Upper lobe of right lung (tissue), 1 donor: Measurements from ENCODE around the gene HIGD1A. TPM values are rescaled to one million over a fixed set of nuclear protein-coding genes. Genes with fewer than 3 reads are reported as not detected.
A peak's percentile ranks its signal among the peaks of the same experiment; 100 is the strongest.

Source experiments
- ATAC-seq: fragments of 200-7000 bp; cut with Tn5 transposase; one replicate; pipeline ENCODE4 v1.9.1; 2020; ENCODE audit warnings: mild to moderate bottlenecking, moderate library complexity
- DNase-seq: peaks from one replicate; pipeline ENCODE4 v3.0.0-alpha.2; 2020
- H3K27ac ChIP-seq: fragments of 200-600 bp; one replicate; pipeline ENCODE4 v1.8.0; 2022
- H3K27me3 ChIP-seq: fragments of 200-600 bp; one replicate; pipeline ENCODE4 v1.8.0; 2022; ENCODE audit warnings: mild to moderate bottlenecking
- H3K36me3 ChIP-seq: fragments of 200-600 bp; one replicate; pipeline ENCODE4 v1.8.0; 2022
- H3K4me1 ChIP-seq: fragments of 200-600 bp; one replicate; pipeline ENCODE4 v1.8.0; 2022
- H3K4me3 ChIP-seq: fragments of 200-600 bp; one replicate; pipeline ENCODE4 v1.8.0; 2022; ENCODE audit warnings: mild to moderate bottlenecking
- H3K9me3 ChIP-seq: fragments of 200-600 bp; one replicate; pipeline ENCODE4 v1.8.0; 2022
- CTCF ChIP-seq: fragments of 200-600 bp; IDR thresholded peaks from one replicate; pipeline ENCODE4 v1.8.0; 2022; ENCODE audit warnings: antibody characterized with exemption
- intact Hi-C: fragments of 100-400 bp; cut with DNase I; formaldehyde crosslinking; loops from one replicate; pipeline ENCODE4 v1.11.0; 2022
- total RNA-seq: library from RNA; stranded (reverse); fragmentation: NEBNext Ultra II Directional; extraction: Animal tissue kit (Norgen Biotek cat#: 25700); gene quantifications from one replicate; pipeline ENCODE4 v1.2.1, GENCODE V29; 2021
- donor health status: DM: no; HTN: yes; CAD: no; lungs with severe emphysema.

HIGD1A gene
- total RNA-seq, 1 donor from 2014 or later, result 79.7 TPM

- Histone ChIP-seq H3K4me3 (no peak overlapping the region), H3K27me3 (no peaks in the 10 kb centered on the region), H3K4me1 (peaks cover 3% of the 10 kb centered on the region), H3K27ac (no peak overlapping the region), H3K9me3 (no peaks in the 10 kb centered on the region), H3K36me3 (no peaks in the 10 kb centered on the region)
- peak; percentile 76 for DNase-seq
- intact Hi-C loops, result loop anchor here (5.0 kb wide), 1 partner anchor 49 kb away; no protein-coding TSS in a partner anchor
- TF ChIP-seq CTCF, result peak; percentile 76
- ATAC-seq, result peak; percentile 87
Observed at GRCh38 chr3:42831321-42831713, 27.0 kb upstream of the HIGD1A start.

- peak; percentile 61 for ATAC-seq
- Histone ChIP-seq H3K9me3 (no peaks in the 10 kb centered on the region), H3K36me3 (no peaks in the 10 kb centered on the region), H3K27me3 (no peaks in the 10 kb centered on the region), H3K27ac (no peak overlapping the region), H3K4me3 (no peak overlapping the region), H3K4me1 (peaks cover 3% of the 10 kb centered on the region)
- intact Hi-C loops, result loop anchor here (5.0 kb wide), 1 partner anchor 48 kb away; no protein-coding TSS in a partner anchor
- peak; percentile 51 for TF ChIP-seq CTCF
- no peak for DNase-seq
Observed at GRCh38 chr3:42830437-42831320, 26.4 kb upstream of the HIGD1A start.

GRCh38 chr3:42829628-42830436 is 25.5 kb upstream of the HIGD1A start:
- no peak for TF ChIP-seq CTCF
- DNase-seq (no peak), ATAC-seq (no peak)
- no peaks in the 10 kb centered on the region for H3K9me3 ChIP-seq
- no peaks in the 10 kb centered on the region for H3K36me3 ChIP-seq
- H3K4me3 ChIP-seq, result no peak overlapping the region
- H3K27ac ChIP-seq, result no peak overlapping the region
- H3K27me3 ChIP-seq, result no peaks in the 10 kb centered on the region
- H3K4me1 ChIP-seq, result peaks cover 3% of the 10 kb centered on the region
- intact Hi-C loops, result loop anchor here (5.0 kb wide), 1 partner anchor 48 kb away; no protein-coding TSS in a partner anchor

- peaks cover 3% of the 10 kb centered on the region for H3K4me1 ChIP-seq
- no peak for TF ChIP-seq CTCF
- intact Hi-C loops, result no loop called here
- H3K27me3 ChIP-seq, result no peaks in the 10 kb centered on the region
- H3K36me3 ChIP-seq, result no peaks in the 10 kb centered on the region
- ATAC-seq (no peak), DNase-seq (no peak)
- no peaks in the 10 kb centered on the region for H3K9me3 ChIP-seq
- H3K27ac ChIP-seq, result no peak overlapping the region
- H3K4me3 ChIP-seq, result no peak overlapping the region
Observed at GRCh38 chr3:42829083-42829627, 24.9 kb upstream of the HIGD1A start.

- Histone ChIP-seq H3K27me3 (no peaks in the 10 kb centered on the region), H3K4me3 (no peak overlapping the region), H3K9me3 (no peaks in the 10 kb centered on the region), H3K36me3 (no peaks in the 10 kb centered on the region), H3K4me1 (peaks cover 3% of the 10 kb centered on the region), H3K27ac (no peak overlapping the region)
- TF ChIP-seq CTCF, result no peak
- DNase-seq, result no peak
- intact Hi-C loops, result no loop called here
- no peak for ATAC-seq
Observed at GRCh38 chr3:42827654-42828053, 23.4 kb upstream of the HIGD1A start.
